Gastrocnemius medialis (tissue), 4 donors: ENCODE results near the gene LRRC72. TPM values are rescaled to one million over a fixed set of nuclear protein-coding genes. Genes with fewer than 3 reads are reported as not detected.

Experiments used
- ATAC-seq, 2 donors: fragments of 150-250 bp; one replicate each; pipeline ENCODE4 v1.9.1; 2016
- DNase-seq, 2 donors: peaks; one replicate each; pipeline ENCODE4 v3.0.0-alpha.2; 2019
- H3K27ac ChIP-seq, 4 donors: fragments of 200-600 bp; sonication (generic); 1 replicate in 1 of 4; 2 replicates in 3 of 4; pipeline ENCODE4 v1.5.1; 2016 to 2018; ENCODE audit warnings: mild to moderate bottlenecking in 2 of 4, moderate library complexity in 1 of 4
- H3K27me3 ChIP-seq, 3 donors: fragments of 200-600 bp; sonication (generic) in 2 of 3; 1 replicate in 1 of 3; 2 replicates in 2 of 3; pipeline versions ENCODE4 v1.5.1 to v1.6.0; 2016 to 2019; ENCODE audit warnings: mild to moderate bottlenecking in 1 of 3, moderate library complexity in 1 of 3
- H3K36me3 ChIP-seq, 2 donors: fragments of 200-600 bp; sonication (generic) in 1 of 2; one replicate each; pipeline ENCODE4 v1.5.1; 2017 to 2018
- H3K4me1 ChIP-seq, 2 donors: fragments of 200-600 bp; sonication (generic) in 1 of 2; one replicate each; pipeline ENCODE4 v1.5.1; 2016 to 2017; ENCODE audit warnings: mild to moderate bottlenecking in 2 of 2
- H3K4me3 ChIP-seq, 4 donors: fragments of 200-600 bp; sonication (generic) in 3 of 4; 1 replicate in 1 of 4; 2 replicates in 3 of 4; pipeline ENCODE4 v1.5.1; 2016 to 2019; ENCODE audit warnings: mild to moderate bottlenecking in 2 of 4
- H3K9me3 ChIP-seq, 3 donors: fragments of 200-600 bp; sonication (generic) in 2 of 3; 1 replicate in 1 of 3; 2 replicates in 2 of 3; pipeline ENCODE4 v1.5.1; 2016 to 2019
- POLR2A ChIP-seq, 2 donors: fragments of 450-650 bp; IDR thresholded peaks; one replicate each; pipeline ENCODE4 v1.6.1; 2017; ENCODE audit warnings: antibody characterized with exemption in 2 of 2, mild to moderate bottlenecking in 2 of 2, moderate library complexity in 2 of 2
- in situ Hi-C, 4 donors: fragments of 200-750 bp; cut with MboI; loops; one replicate each; pipeline versions ENCODE4 v1.15.0 to v1.8.0; 2017; ENCODE audit warnings: low sequenced_read_pairs in 4 of 4
- intact Hi-C: fragments of 100-400 bp; cut with DNase I; formaldehyde crosslinking; loops from one replicate; pipeline ENCODE4 v1.15.1; 2023; ENCODE audit warnings: low total_unique reads
- total RNA-seq, 4 donors: library from RNA; depleted of rRNA; stranded (reverse); fragments of >200 nt; gene quantifications; one replicate each; pipeline versions ENCODE4 v1.1.0 to v1.2.3, GENCODE V29; 2016
- TF ChIP-seq, protein P1 (sequence below), 5 experiments: fragments of 450-650 bp in 3 of 5; fragments of 200-600 bp in 2 of 5; sonication (generic) in 2 of 5; IDR thresholded peaks in 4 of 5; conservative IDR thresholded peaks in 1 of 5; 1 replicate in 4 of 5; 2 replicates in 1 of 5; pipeline ENCODE4 v1.5.1; 2016 to 2019; ENCODE audit warnings: antibody characterized with exemption in 5 of 5, mild to moderate bottlenecking in 3 of 5, moderate library complexity in 3 of 5

LRRC72 gene
- total RNA-seq, 4 donors from 2014 or later = not detected

- no peak overlapping the region for H3K4me3 ChIP-seq
- no peak overlapping the region for H3K27ac ChIP-seq
- H3K27me3 ChIP-seq = no peaks in the 10 kb centered on the region
- H3K9me3 ChIP-seq = no peaks in the 10 kb centered on the region
- DNase-seq (no peak), ATAC-seq (no peak)
- intact Hi-C loops (no loop called here), in situ Hi-C loops (no loop called here)
- TF ChIP-seq POLR2A (IDR thresholded peaks at IDR 0.05) = no peak
- TF ChIP-seq, protein P1, sequence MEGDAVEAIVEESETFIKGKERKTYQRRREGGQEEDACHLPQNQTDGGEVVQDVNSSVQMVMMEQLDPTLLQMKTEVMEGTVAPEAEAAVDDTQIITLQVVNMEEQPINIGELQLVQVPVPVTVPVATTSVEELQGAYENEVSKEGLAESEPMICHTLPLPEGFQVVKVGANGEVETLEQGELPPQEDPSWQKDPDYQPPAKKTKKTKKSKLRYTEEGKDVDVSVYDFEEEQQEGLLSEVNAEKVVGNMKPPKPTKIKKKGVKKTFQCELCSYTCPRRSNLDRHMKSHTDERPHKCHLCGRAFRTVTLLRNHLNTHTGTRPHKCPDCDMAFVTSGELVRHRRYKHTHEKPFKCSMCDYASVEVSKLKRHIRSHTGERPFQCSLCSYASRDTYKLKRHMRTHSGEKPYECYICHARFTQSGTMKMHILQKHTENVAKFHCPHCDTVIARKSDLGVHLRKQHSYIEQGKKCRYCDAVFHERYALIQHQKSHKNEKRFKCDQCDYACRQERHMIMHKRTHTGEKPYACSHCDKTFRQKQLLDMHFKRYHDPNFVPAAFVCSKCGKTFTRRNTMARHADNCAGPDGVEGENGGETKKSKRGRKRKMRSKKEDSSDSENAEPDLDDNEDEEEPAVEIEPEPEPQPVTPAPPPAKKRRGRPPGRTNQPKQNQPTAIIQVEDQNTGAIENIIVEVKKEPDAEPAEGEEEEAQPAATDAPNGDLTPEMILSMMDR (IDR thresholded peaks at IDR 0.05 in 4 of 5, conservative IDR thresholded peaks at IDR 0.05 in 1 of 5) = no peak
- no peaks in the 10 kb centered on the region for H3K36me3 ChIP-seq
- H3K4me1 ChIP-seq = no peaks in the 10 kb centered on the region
Measured at GRCh38 chr7:16491148-16491547, 35.5 kb upstream of the LRRC72 start.

DNA sequence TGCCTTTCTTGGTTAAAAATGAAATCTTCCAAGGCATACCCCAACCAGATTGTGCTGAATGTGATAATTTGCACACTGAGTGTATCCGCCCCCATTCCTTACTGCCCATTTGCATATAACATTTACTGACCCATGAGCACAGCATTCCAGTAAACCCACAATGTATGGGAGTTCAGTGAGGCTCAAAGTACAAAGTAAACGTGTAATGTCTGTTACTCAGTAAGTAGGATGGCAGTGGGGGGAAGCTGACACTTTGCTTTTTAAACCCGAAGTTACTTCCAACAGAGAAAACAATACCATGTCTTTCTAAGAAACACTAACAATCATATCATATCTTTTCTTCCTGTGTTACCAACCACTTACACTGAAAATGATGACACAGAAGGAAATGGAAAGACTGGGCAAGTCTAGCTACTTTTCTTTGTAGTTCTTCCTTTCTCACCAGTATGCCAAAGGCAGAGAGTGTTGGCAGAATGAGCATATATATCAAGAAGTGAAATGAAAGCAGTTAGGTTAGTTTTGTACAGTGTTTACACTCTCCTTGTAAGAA lies 34.0 kb upstream of the LRRC72 start:
- H3K27ac ChIP-seq = no peak overlapping the region
- intact Hi-C loops = no loop called here
- H3K9me3 ChIP-seq = no peaks in the 10 kb centered on the region
- no peaks in the 10 kb centered on the region for H3K36me3 ChIP-seq
- no peak for ATAC-seq
- H3K27me3 ChIP-seq = no peaks in the 10 kb centered on the region
- no peak for TF ChIP-seq POLR2A (IDR thresholded peaks at IDR 0.05)
- TF ChIP-seq, protein P1 (IDR thresholded peaks at IDR 0.05 in 4 of 5, conservative IDR thresholded peaks at IDR 0.05 in 1 of 5) = no peak
- DNase-seq = no peak
- H3K4me3 ChIP-seq = no peak overlapping the region
- in situ Hi-C loops = no loop called here
- no peaks in the 10 kb centered on the region for H3K4me1 ChIP-seq

DNA sequence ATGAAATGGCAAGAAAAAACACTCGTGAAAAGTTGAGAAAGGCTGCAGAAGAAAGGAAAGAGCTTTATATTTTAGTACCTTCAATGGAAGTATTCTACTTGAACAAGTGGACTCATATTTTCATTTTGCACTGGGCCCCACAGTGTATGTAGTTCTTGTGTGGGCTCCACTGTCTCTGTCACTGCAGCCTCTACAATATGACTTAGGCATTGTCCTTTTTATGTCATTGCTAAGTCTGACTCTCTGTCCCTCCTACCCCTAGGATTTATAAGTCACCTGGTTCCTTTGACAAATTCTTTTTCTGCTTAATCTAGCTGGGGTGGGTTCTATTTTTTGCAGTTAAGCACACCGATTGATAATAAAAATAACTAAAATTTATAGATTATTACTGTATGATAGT lies 33.4 kb upstream of the LRRC72 start:
- intact Hi-C loops (no loop called here), in situ Hi-C loops (no loop called here)
- Histone ChIP-seq H3K27me3 (no peaks in the 10 kb centered on the region), H3K4me1 (no peaks in the 10 kb centered on the region), H3K27ac (no peak overlapping the region), H3K9me3 (no peaks in the 10 kb centered on the region), H3K4me3 (no peak overlapping the region), H3K36me3 (no peaks in the 10 kb centered on the region)
- ATAC-seq (no peak), DNase-seq (no peak)
- TF ChIP-seq, protein P1 (IDR thresholded peaks at IDR 0.05 in 4 of 5, conservative IDR thresholded peaks at IDR 0.05 in 1 of 5) = no peak
- no peak for TF ChIP-seq POLR2A (IDR thresholded peaks at IDR 0.05)

GRCh38 chr7:16494551-16494950 lies 32.1 kb upstream of the LRRC72 start:
- intact Hi-C loops = no loop called here
- in situ Hi-C loops = no loop called here

More at GRCh38 chr7:16494551-16494950, 32.1 kb upstream of the LRRC72 start:
- Histone ChIP-seq H3K27me3 (no peaks in the 10 kb centered on the region), H3K9me3 (no peaks in the 10 kb centered on the region), H3K4me3 (no peak overlapping the region), H3K27ac (no peak overlapping the region), H3K36me3 (no peaks in the 10 kb centered on the region), H3K4me1 (no peaks in the 10 kb centered on the region)
- TF ChIP-seq POLR2A (IDR thresholded peaks at IDR 0.05) = no peak
- TF ChIP-seq, protein P1 (IDR thresholded peaks at IDR 0.05 in 4 of 5, conservative IDR thresholded peaks at IDR 0.05 in 1 of 5) = no peak
- no peak for DNase-seq
- ATAC-seq = no peak
